Measurements from ENCODE around the gene SEMA3F.

SEMA3F gene

GRCh38 chr3:50195501-50196252, 40.6 kb downstream of the SEMA3F start:
- Histone ChIP-seq H3K36me3 (ENCODE audit: insufficient read depth, low read length) (no peaks in the 10 kb centered on the region), H3K27me3 (ENCODE audit: insufficient read depth, low read length) (peaks cover 11% of the 10 kb centered on the region), H3K9ac (ENCODE audit: low read depth, low read length) (no peak overlapping the region), H3K4me1 (ENCODE audit: insufficient read depth, low read length) (no peaks in the 10 kb centered on the region), H3K4me3 (ENCODE audit: low read length) (no peak overlapping the region), H3K9me3 (ENCODE audit: insufficient read depth, low read depth, low read length) (no peaks in the 10 kb centered on the region), H3K27ac (ENCODE audit: low read depth, low read length) (no peak overlapping the region)
- 66% methylated on average over 4 of the region's 4 CpGs for WGBS

GRCh38 chr3:50196253-50196801, 41.2 kb downstream of the SEMA3F start:
- Histone ChIP-seq H3K9ac (ENCODE audit: low read depth, low read length) (no peak overlapping the region), H3K4me1 (ENCODE audit: insufficient read depth, low read length) (no peaks in the 10 kb centered on the region), H3K27me3 (ENCODE audit: insufficient read depth, low read length) (peaks cover 11% of the 10 kb centered on the region), H3K27ac (ENCODE audit: low read depth, low read length) (no peak overlapping the region), H3K9me3 (ENCODE audit: insufficient read depth, low read depth, low read length) (no peaks in the 10 kb centered on the region), H3K36me3 (ENCODE audit: insufficient read depth, low read length) (no peaks in the 10 kb centered on the region), H3K4me3 (ENCODE audit: low read length) (no peak overlapping the region)
- WGBS, result 88% methylated on average over 6 of the region's 6 CpGs

GRCh38 chr3:50201573-50202315, 46.6 kb downstream of the SEMA3F start:
- 84% methylated on average over 10 of the region's 10 CpGs for WGBS
- Histone ChIP-seq H3K36me3 (ENCODE audit: insufficient read depth, low read length) (no peaks in the 10 kb centered on the region), H3K27me3 (ENCODE audit: insufficient read depth, low read length) (peaks cover 32% of the 10 kb centered on the region), H3K27ac (ENCODE audit: low read depth, low read length) (no peak overlapping the region), H3K9ac (ENCODE audit: low read depth, low read length) (no peak overlapping the region), H3K4me3 (ENCODE audit: low read length) (no peak overlapping the region), H3K9me3 (ENCODE audit: insufficient read depth, low read depth, low read length) (no peaks in the 10 kb centered on the region), H3K4me1 (ENCODE audit: insufficient read depth, low read length) (peaks cover 5% of the 10 kb centered on the region; the same call in 1 of the 2 replicates)

- 86% methylated on average over 16 of the region's 16 CpGs for WGBS
- no peak overlapping the region for H3K27ac ChIP-seq (ENCODE audit: low read depth, low read length)
- peaks cover 37% of the 10 kb centered on the region for H3K27me3 ChIP-seq (ENCODE audit: insufficient read depth, low read length)
- peaks cover 5% of the 10 kb centered on the region; the same call in 1 of the 2 replicates for H3K4me1 ChIP-seq (ENCODE audit: insufficient read depth, low read length)
- H3K4me3 ChIP-seq (ENCODE audit: low read length), result no peak overlapping the region
- no peak overlapping the region for H3K9ac ChIP-seq (ENCODE audit: low read depth, low read length)
- no peaks in the 10 kb centered on the region for H3K9me3 ChIP-seq (ENCODE audit: insufficient read depth, low read depth, low read length)
- no peaks in the 10 kb centered on the region for H3K36me3 ChIP-seq (ENCODE audit: insufficient read depth, low read length)
Measured at GRCh38 chr3:50202353-50203112, 47.4 kb downstream of the SEMA3F start.

GRCh38 chr3:50203113-50203808, 48.1 kb downstream of the SEMA3F start:
- Histone ChIP-seq H3K9me3 (ENCODE audit: insufficient read depth, low read depth, low read length) (no peaks in the 10 kb centered on the region), H3K9ac (ENCODE audit: low read depth, low read length) (no peak overlapping the region), H3K4me3 (ENCODE audit: low read length) (no peak overlapping the region), H3K27ac (ENCODE audit: low read depth, low read length) (no peak overlapping the region), H3K27me3 (ENCODE audit: insufficient read depth, low read length) (peaks cover 37% of the 10 kb centered on the region), H3K4me1 (ENCODE audit: insufficient read depth, low read length) (peaks cover 5% of the 10 kb centered on the region; the same call in 1 of the 2 replicates), H3K36me3 (ENCODE audit: insufficient read depth, low read length) (no peaks in the 10 kb centered on the region)
- 85% methylated on average over 9 of the region's 9 CpGs for WGBS

GRCh38 chr3:50203809-50204803, 49.0 kb downstream of the SEMA3F start:
- Histone ChIP-seq H3K4me3 (ENCODE audit: low read length) (no peak overlapping the region), H3K4me1 (ENCODE audit: insufficient read depth, low read length) (peaks cover 5% of the 10 kb centered on the region; the same call in 1 of the 2 replicates), H3K9ac (ENCODE audit: low read depth, low read length) (no peak overlapping the region), H3K36me3 (ENCODE audit: insufficient read depth, low read length) (no peaks in the 10 kb centered on the region), H3K9me3 (ENCODE audit: insufficient read depth, low read depth, low read length) (no peaks in the 10 kb centered on the region), H3K27ac (ENCODE audit: low read depth, low read length) (no peak overlapping the region), H3K27me3 (ENCODE audit: insufficient read depth, low read length) (peaks cover 37% of the 10 kb centered on the region)
- 81% methylated on average over 12 of the region's 12 CpGs for WGBS

- Histone ChIP-seq H3K27me3 (ENCODE audit: insufficient read depth, low read length) (peaks cover 37% of the 10 kb centered on the region), H3K36me3 (ENCODE audit: insufficient read depth, low read length) (no peaks in the 10 kb centered on the region), H3K9ac (ENCODE audit: low read depth, low read length) (no peak within 1 kb of the TSS), H3K27ac (ENCODE audit: low read depth, low read length) (no peak within 1 kb of the TSS), H3K4me3 (ENCODE audit: low read length) (peak within 1 kb of the TSS; percentile 66), H3K9me3 (ENCODE audit: insufficient read depth, low read depth, low read length) (no peaks in the 10 kb centered on the region), H3K4me1 (ENCODE audit: insufficient read depth, low read length) (peaks cover 5% of the 10 kb centered on the region; the same call in 1 of the 2 replicates)
- WGBS, result 2% methylated on average over 39 of the region's 41 CpGs
Measured at GRCh38 chr3:50204804-50205412, 49.8 kb downstream of the SEMA3F start, which contains the start of gene SLC38A3. Gene SLC38A3 (plus strand): TSS chr3:50205271. CDS start chr3:50214200, 8,929 bp downstream.

GRCh38 chr3:50205413-50206276, 50.5 kb downstream of the SEMA3F start:
- peak overlapping the region; percentile 66 for H3K4me3 ChIP-seq (ENCODE audit: low read length)
- no peaks in the 10 kb centered on the region for H3K36me3 ChIP-seq (ENCODE audit: insufficient read depth, low read length)
- peaks cover 37% of the 10 kb centered on the region for H3K27me3 ChIP-seq (ENCODE audit: insufficient read depth, low read length)
- no peak overlapping the region for H3K9ac ChIP-seq (ENCODE audit: low read depth, low read length)
- WGBS, result 2% methylated on average over 67 of the region's 67 CpGs
- H3K9me3 ChIP-seq (ENCODE audit: insufficient read depth, low read depth, low read length), result no peaks in the 10 kb centered on the region
- H3K4me1 ChIP-seq (ENCODE audit: insufficient read depth, low read length), result peaks cover 5% of the 10 kb centered on the region; the same call in 1 of the 2 replicates
- no peak overlapping the region for H3K27ac ChIP-seq (ENCODE audit: low read depth, low read length)
